GM19025 (cell line): ENCODE results near the gene PTOV1.
A peak's percentile ranks its signal among the peaks of the same experiment; 100 is the strongest.

ENCODE experiments used
- ATAC-seq: cut with Tn5 transposase; IDR thresholded peaks from one replicate; pipeline ENCODE4 v1.9.1; 2021; ENCODE audit warnings: mild to moderate bottlenecking, low read depth, moderate library complexity; ENCODE audit not compliant: unreplicated experiment

Gene PTOV1

DNA sequence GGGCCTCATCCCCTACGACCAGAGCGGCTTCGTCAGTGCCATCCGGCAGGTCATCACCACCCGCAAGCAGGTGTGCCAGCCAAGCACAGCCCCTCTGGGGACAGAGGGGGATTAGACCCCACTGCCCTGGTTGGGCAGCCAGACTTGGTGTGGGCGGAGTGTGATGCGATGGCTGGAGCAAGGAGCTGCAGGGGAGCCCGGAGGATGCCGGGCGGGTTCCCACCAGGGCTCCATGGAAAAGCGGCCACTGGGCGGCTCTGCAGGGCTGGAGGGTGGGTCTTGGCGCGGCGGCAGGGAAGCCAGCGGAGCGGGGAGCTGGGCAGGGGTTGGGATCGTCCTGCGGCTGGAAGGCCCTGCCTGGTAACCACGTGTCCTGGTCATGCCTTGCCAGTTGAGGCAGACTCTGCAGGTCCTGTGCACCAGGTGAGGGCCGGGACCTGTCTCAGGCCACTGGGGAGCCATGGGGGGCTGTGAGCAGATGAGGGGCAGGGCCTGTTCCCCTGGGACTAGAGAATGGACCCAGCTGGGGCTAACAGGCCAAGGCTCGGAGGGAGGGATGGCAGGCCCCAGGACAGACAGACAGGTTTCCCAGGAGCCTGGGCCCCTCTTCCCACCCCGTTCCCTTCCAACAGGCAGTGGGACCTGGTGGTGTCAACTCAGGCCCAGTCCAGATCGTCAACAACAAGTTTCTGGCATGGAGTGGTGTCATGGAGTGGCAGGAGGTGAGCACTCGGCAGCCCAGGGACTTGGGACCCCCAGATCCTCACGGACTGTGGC lies 6.3 kb downstream of the PTOV1 start:
- ATAC-seq: no peak

DNA sequence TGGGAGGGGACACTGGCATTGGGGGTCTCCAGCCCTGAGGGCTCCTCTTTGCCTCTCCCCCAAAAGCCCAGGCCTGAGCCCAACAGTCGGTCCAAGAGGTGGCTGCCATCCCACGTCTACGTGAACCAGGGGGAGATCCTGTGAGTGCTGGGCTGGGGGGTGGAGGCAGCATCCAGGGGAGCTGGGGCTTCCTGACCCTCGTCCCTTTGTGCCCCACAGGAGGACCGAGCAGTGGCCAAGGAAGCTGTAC lies 6.8 kb downstream of the PTOV1 start:
- ATAC-seq: no peak

DNA sequence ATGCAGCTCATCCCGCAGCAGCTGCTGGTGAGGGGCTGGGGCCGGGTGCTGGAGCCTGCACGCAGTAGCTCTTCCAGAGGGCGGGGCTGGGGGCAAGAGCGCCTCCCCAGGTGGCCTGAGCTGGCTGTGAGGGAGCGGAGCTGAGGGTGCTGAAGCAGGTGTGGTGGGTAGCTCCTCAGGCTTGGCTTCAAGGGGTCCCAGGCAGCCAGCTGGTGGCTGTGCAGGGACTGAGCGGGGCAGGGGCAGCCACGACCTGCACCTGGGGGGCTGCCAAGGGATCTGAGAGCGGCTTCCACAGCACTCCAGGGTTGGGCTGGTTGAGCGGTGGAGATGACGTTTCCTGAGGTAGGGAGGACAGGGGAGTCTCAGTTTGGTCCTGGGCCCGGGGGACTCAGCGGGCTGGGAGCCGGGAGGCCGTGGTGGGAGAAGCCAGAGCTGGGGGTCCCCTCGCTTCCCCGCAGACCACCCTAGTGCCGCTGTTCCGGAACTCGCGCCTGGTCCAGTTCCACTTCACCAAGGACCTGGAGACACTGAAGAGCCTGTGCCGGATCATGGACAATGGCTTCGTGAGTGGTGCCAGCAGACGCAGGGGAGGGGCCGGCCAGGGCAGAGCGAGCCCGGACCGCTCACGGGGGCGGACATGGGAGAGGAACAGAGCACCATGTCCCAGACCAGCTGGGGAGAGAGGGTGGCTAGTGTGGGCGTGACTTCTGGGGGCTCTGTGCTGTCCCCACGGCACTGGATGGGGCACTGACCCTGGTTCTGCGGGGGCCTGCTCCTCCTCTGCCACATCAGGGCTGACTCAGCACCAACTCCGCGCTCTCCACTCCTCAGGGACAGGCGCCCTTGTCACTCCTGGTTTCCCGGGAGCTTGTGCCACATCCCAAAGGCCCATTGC lies 7.4 kb downstream of the PTOV1 start:
- no peak for ATAC-seq

DNA sequence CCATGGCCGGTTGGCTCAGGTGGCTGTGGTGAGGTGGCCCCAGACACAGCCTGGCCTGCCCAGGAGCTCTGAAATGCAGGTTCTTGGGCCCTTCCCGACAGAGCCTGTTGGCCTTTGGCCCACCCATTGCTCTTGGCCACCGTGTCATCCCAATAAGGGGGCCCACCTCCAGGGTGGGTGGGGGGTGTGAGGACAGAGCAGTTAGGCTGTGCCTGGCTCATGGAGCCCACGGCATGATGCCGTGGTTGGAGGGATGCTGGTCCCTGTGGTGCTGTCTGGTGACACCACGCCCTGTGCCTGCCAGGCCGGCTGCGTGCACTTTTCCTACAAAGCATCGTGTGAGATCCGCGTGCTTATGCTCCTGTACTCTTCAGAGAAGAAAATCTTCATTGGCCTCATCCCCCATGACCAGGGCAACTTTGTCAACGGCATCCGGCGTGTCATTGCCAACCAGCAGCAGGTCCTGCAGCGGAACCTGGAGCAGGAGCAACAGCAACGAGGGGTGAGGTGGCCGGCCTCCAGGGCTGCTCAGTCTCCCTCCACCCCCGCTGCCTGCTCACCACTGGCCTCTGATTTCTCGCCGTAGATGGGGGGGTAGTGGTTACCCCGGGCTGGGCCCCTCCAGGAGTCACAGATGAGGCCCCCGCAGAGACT lies 8.8 kb downstream of the PTOV1 start:
- ATAC-seq: no peak

DNA sequence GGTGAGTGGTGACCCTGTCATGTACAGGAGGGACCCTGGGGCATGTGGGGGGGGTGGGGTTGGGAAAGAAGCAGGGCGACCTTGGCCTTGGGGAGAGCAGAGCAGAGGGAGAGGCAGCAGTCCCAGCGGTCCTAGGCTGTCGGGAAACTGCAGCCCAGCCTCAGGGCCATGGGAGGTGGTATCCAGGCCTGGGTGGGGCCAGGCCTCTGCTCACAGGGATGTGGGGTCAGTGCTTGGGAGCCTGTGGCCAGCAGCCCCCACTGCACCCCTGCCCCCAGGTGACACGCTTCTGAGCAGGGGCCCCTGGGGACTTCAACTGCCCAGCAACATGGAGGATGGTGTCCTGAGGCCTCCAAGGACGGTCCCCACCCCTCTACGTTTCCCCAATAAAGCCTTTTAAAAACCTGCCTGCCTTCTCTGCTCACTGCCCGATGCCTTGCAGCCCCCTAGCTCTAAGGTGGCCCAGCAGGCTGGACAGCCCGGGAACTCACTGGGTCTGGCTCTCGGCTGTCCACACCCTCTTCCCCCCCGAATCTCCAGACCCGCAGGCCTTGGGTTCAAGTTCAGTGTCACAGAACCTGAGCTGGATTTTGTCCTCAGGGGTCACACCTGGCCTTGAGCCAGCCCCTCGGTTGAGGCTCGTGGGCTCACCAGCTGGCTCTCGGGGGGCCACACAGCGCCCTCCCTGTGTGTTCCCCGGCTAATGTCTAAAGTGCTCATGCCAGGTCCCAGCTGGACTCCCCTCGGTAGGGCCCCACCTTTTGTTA lies 9.6 kb downstream of the PTOV1 start:
- ATAC-seq: no peak

DNA sequence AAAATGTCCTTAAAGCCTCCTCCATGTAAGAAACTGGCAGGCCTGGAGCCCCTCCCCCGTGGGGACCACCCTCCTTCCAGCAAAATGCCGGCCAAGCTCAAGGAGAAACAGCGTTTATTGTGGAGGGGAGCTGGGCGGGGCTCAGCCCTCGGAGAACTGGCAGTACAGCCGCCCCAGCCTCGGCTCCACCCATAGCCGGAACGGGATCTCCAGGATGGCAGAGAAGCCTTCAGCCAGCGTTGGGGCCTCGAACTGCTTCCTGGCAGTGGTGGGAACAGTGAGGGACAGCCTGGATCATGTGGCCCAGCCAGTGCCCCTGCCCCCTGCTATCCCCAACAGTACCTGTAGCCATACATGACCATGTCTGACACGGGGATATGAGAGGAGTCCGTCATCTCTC lies 10.1 kb downstream of the PTOV1 start:
- ATAC-seq: no peak

DNA sequence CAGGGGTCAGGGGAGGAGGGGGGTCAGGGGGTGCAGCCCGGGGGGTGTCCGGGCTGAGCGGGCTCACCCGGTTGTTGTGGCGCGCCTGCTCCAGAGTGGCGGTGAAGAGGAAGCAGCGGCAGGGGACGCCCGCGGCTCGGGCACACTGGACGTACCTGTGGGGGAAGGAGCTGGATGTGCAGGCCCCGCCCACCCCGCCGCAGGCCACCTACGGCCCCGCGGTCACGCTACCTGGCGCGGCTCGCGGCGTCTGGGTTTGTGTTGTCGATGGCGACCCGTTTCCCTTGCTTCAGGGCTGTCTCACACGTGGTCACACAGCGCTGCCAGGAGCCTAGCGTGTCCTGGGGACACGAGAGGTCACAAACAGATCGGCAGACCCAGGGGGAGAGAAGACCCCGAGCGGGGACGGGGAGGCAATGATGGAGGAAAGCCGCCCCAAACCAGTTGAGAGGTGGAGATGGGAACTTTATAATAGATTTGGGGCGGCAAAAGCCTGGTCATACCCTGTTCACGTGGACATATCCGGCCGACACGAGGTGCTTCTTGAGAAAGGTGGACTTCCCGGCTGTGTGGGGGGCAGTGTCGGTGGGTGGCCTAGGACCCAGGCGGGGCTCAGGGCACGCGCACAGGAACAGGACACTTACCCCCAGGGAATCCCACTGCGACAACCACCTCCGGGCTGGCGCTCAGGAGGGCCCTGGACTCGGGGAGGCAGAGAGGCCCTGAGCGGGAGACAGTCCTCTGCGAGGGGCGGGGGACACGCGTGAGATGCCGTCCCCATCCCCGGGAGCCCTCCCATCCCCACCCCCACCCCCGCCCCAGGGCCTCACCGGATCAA lies 10.8 kb downstream of the PTOV1 start:
- ATAC-seq: no peak

DNA sequence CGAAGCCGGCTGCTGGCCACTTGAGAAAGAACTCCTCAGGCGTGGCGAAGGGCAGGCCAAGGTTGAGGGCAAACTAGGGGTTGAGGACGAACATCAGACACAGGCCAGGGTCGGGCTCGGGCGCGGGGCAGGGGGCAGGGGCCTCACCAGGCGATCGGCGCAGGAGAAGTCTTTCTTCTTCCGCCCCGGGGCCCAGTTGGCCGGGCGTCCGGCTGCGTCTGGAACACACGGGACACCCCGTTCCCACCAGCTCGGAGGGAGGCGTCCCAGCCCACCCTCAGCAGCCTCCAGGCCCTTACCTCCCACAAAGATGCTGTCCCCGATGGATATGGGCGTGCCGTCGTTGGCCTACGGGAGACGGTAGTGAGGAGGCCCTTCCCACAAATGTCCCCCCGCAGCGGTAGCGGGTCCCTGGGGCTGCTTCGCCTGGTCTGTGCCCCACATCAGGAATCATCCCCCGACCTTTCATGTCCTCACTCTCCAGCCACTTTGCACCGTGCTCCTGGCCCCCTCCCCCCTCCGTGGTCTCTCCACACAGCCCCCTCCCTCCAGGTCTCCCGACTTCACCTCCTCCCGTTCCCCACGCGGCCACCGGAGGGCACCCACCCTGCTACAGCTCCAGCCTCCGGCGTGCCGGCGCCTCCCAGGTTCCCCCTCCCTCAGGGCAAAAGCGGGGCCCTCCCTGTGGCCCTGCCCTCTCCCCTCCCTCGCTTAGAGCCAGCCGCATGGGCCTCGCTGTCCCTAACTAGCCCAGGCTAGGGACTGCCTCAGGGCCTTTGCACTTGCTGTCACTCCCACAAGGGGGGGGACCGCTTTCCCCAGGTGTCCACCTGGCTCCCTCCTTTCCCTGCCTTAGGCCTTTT lies 11.7 kb downstream of the PTOV1 start:
- no peak for ATAC-seq

DNA sequence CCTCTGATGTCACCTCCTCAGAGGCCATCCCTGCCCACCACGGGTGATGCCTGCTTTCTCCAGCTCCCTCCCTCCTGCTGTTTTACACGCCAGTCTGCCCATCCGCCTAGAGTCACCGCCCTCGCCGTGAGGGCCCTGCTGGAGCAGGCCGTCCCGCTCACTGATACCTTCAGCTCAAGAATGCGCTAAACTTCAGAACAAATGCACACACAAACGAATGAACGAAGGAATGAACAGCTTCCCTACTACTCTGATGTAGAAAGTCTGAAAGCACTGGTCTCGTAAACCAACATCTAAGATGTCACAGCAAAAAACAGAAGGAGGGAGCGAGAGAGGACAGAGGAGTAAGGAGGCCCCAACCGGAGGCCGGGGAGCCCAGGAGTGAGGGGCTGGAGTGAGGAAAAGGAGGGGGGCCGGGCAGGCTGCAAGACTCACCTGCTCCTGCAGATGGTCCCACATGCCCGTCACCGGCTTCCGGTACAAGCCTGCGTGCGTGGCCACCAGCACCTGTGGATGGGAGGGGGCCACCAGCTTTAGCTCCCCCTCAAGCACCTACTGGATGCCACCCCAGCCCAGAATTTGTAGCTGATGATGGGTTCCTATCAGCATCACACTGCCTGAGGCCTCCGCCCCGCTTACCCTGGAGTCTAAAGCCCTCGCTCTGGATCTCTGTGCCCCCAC lies 12.4 kb downstream of the PTOV1 start:
- ATAC-seq: no peak

DNA sequence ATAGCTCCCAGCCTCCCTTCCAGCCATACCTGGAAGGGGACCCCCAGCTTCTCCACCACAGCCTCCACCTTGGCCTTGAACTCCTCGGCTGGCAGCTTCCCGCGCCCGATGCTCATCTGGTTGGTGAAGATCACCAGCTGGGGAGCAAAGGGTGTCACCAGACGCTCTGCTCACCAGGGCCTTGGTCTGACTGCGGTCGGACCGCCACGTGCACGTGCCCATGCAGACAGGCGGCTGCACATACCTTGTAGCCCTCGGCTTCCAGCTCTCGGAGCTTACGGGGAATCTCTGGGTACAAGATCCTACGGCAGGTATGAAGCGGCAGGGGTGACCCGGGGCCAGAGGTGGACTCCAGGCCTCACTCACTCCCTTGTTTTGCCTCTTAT lies 13.0 kb downstream of the PTOV1 start:
- no peak for ATAC-seq

DNA sequence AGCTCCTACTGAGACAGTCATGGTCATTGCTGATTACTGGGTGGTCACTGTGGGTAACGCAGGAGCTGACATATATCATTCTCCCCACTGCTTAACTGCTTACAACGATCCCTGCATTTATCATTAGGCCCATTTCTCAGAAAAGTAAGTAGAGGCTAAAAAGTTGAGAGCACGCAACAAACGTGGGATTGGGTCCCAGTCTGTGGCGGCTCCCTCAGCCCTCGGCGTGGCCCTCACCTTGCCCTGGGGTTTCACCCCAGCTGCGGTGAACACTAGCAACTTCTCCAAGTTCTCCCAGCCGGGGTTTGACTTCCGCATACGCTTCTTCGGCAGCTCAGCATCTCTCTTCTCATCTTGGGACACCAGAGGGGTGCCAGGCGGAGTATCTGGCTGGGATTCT lies 13.9 kb downstream of the PTOV1 start:
- ATAC-seq: no peak

DNA sequence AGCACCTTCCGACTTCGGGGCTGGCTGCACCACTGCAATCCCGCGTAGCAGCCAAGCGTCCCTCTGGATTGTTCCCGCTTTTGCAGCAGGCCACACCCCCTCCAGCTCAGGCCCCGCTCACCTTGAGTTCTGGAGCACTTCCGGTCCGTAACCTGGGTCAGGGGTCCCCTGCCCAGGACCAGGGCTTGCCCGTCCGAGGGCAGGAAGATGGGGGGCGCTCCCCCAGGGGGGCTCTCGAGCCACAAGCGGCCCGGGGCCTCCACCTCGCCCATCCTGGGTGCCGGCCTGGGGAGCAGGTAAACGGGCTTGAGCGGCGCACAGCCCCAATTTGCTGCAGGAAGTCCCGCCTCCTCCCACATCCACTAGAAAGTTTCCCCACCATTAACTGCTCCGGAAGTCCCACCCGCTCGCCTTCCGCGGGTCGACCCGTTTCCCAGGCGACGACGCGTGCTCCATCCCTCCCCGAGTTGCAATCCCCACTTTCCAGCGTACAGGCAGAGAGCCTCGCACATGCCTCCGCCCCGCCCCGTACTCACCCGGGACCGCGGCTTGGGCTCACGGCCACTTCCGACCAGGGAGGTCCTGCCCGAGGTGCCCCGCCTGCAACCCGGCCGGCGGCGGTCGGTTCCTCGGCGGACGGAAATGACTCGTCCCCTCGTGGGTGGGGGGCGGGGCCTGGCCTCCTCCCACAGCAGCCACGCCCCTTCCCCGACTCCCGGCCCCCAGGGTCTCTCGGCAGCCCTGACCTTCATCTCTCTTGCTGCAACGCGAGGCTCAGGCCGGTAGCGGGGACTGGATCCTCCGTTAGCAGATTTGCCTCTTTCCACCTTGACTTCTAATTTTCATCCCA lies 16.2 kb downstream of the PTOV1 start, which contains the start of gene PNKP:
PNKP (minus strand) TSS at position 644 of the 850 bp plus-strand sequence; CDS start at position 272, 372 bp downstream.
- peak; percentile 42 for ATAC-seq

DNA sequence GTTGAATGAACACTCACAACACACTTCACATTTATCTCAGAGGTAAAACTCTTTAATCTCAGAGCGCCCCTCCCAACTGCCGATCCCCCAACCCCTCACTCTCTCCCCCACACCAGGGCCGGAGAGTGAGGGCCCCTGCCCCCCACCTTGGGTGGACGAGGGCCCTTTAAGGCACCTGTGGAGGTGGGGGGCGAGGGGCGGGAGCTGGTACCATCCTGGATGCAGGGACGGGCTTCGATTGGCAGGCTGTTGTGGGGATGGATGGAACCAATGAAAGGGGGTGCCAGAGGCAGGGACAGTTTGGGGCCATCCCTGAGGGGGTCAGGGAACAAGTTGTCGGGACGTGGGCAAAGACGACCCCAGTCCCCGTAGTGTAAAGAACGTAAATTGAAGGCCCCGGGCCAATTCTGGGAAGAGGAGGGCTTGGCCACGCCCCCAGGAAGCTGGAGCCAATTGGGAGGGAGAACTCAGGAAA lies 18.1 kb downstream of the PTOV1 start:
- peak; percentile 2 for ATAC-seq

DNA sequence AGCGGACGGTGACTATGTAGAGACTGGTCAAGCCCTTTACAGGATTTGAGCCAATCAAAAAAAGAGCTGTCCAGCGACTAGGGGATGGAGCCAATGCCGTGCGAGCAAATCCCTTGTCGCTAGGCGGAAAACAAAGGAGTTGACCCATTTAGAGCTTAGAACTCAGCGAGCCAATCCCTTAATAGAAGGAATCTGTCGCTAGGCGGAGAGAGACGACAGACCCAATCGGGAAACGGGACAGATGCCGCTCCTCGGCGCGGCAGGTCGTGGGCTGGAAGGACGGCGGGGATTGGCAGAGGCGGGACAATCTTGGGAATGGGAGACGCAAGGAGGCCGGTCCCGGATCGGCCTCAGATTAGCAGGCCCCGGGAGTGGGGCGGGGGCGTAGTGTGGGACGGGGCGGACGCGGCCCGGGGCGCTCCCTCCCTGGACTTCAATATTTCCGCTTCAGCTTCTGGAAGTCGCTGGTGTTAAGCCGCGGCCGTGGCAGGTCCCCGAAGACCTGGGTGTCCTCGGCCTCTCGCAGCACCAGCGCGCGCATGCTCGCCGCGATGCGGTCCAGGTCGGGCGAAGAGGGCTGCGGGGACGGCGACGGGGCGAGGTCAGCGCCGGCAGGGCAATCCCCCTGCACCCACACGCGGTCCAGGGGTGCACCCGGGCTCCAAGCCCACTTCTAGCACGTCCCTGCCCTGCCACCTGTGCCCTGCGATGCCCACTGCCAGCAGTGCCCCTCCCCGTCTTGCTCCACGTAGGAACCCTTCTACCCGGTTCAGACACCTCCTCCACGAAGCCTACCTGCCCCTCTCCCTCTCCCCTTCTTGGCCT lies 18.7 kb downstream of the PTOV1 start:
- peak; percentile 68 for ATAC-seq

DNA sequence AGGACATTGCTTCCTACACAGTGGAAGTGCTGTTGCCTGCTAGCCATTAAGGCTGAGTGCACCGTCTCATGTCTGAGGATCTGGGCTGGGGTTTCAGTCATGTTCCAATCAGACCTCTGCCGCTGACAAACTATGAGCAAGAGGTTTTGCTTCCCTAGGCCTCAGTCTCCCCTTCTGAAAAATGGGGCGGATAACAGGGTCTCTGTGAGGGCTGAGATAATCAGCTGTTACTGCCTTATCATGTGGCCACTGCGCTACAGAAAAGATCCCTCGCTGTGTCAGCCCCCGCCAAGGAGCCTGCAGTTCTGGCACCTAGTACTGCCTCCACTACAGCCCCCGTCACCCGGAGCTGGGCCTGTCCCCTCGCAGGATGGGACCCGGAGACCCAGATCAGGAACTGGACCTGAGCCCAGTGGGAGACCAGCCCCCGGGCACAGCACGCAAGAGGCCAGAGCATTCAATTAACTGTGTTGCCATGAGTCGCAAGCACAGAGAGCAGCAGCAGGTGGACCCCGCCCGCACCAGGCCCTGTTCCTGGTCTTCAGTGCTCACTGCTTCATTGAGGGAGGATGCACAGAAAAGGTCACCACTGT lies 19.4 kb downstream of the PTOV1 start:
- no peak for ATAC-seq

DNA sequence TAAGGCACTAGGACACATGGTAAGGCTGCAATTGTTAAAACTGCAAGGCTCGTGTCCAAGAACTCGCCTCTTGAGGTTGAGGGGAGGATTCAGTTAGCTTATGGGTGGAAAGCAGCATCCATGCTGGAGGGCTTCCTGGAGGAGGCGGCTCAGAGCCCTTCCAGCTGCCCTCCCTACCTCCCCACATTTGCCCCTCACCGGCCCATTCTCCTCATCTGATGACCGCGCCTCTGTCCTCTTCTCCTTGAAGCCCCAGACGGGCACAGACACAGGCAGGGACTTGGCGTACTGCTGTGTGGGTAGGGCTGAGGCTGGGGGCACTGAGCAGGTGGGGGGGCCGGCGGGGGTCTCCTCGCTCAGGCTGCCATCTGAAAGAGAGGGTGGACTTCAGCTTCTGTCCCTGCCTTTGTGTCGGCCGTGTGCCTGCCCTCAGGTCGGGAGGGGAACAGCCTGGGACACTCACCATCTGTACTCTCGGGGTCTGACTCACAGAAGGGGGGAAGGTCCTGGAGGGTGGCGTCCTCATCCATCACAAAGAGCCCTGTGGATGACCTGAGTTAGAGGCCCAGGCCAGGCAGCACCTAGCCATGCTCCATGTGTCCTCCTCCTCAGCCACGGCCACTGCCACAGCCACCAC lies 20.5 kb downstream of the PTOV1 start:
- ATAC-seq: no peak
